Subcutaneous adipose tissue (tissue), 4 donors: ENCODE data around the gene DGAT2L6. TPM values are rescaled to one million over a fixed set of nuclear protein-coding genes. Genes with fewer than 3 reads are reported as not detected.

Experiments used
- small RNA-seq: library from RNA; depleted of rRNA; stranded (forward); fragments of <200 nt; gene quantifications from one replicate; pipeline ENCODE3, GENCODE V24; 2016
- total RNA-seq, 4 donors: library from RNA; depleted of rRNA; stranded (reverse); fragments of >200 nt; gene quantifications; one replicate each; pipeline ENCODE4 v1.1.0, GENCODE V29; 2016
- TF ChIP-seq, protein P1 (sequence below): fragments of 450-650 bp; IDR thresholded peaks from one replicate; pipeline ENCODE4 v1.5.1; 2016; ENCODE audit warnings: low read depth, mild to moderate bottlenecking, control low read depth, antibody characterized with exemption, moderate library complexity

The DGAT2L6 gene
- total RNA-seq, 4 donors from 2014 or later: not detected

DNA sequence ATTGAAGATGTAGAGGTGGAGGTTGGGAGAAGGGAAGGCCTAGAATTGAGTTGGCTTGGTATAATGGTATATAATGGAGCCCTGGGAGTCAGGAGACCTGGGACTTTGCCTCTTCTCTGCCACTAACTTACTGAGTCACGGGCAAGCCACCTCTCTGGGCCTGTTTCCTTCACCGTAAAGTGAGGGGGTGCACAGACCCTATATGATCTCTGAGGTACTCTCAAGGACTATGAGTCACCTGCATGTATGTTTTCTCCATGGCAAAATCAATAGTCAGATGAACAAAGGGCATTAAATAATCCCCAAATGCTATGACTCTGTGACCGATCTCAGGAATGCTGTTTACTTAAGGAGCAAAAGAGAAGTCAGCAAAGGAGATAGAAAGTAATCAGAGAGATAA, 77.6 kb downstream of the DGAT2L6 start:
- TF ChIP-seq, protein P1, sequence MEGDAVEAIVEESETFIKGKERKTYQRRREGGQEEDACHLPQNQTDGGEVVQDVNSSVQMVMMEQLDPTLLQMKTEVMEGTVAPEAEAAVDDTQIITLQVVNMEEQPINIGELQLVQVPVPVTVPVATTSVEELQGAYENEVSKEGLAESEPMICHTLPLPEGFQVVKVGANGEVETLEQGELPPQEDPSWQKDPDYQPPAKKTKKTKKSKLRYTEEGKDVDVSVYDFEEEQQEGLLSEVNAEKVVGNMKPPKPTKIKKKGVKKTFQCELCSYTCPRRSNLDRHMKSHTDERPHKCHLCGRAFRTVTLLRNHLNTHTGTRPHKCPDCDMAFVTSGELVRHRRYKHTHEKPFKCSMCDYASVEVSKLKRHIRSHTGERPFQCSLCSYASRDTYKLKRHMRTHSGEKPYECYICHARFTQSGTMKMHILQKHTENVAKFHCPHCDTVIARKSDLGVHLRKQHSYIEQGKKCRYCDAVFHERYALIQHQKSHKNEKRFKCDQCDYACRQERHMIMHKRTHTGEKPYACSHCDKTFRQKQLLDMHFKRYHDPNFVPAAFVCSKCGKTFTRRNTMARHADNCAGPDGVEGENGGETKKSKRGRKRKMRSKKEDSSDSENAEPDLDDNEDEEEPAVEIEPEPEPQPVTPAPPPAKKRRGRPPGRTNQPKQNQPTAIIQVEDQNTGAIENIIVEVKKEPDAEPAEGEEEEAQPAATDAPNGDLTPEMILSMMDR: no peak

Small RNA genes within 50 kb of the gene (small RNA-seq; reads per million reads assigned to genes)
- gene RNA5SP507: not detected

Other genes with a start within 250 kb of the DGAT2L6 start
- gene AWAT2, start 127.5 kb upstream of the DGAT2L6 start, total RNA-seq: under 1 TPM in 1 of 4 donors, not detected in 3; 0.17 TPM
- gene OTUD6A, start 115.0 kb upstream of the DGAT2L6 start, total RNA-seq: not detected
- gene IGBP1, start 44.0 kb upstream of the DGAT2L6 start, total RNA-seq: 10 to 100 TPM; 55.8 to 86.7 (median 74.6) TPM
- gene AWAT1, start 57.2 kb downstream of the DGAT2L6 start, total RNA-seq: not detected
- 1 to 10 TPM in 1 of 4 donors, under 1 TPM in 2, not detected in 1; 0.51 to 2.1 (median 0.75) TPM for gene P2RY4, start 82.7 kb downstream of the DGAT2L6 start, total RNA-seq
- gene ARR3, start 90.9 kb downstream of the DGAT2L6 start, total RNA-seq: not detected
- not detected for gene RAB41, start 104.7 kb downstream of the DGAT2L6 start, total RNA-seq
- 10 to 100 TPM; 19.4 to 30.7 (median 29.6) TPM for gene PDZD11, start 112.4 kb downstream of the DGAT2L6 start, total RNA-seq
- gene KIF4A, start 112.6 kb downstream of the DGAT2L6 start, total RNA-seq: 1 to 10 TPM in 1 of 4 donors, under 1 TPM in 2, not detected in 1; 0.16 to 1.9 (median 0.88) TPM
- gene GDPD2, start 245.8 kb downstream of the DGAT2L6 start, total RNA-seq: not detected